Midbrain (tissue), 1 donor: Measurements from ENCODE around the gene AXL.

Source experiments
- DNase-seq: peaks from one replicate; lab custom pipeline; 2025; lab: John Stamatoyannopoulos, UW

Gene AXL

DNA sequence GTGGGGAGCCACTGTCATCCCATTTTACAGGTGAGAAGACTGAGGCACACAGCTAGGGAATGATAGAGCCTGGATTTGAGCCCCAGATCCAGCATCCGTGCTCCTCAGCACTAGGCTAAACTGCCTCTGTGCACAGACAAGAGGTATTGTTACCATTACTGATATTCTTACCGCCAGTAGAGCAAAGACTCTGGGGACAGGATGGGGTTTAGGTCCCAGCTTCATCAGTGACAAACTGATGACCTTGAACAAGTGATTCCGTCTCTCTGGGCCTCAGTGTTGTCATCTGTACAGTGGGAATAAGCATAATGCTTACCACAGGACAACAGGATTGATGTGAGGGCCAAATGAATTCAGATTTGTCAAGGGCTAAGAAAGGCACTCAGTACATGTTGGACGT, 16.5 kb downstream of the AXL start:
- DNase-seq = no peak

- no peak for DNase-seq
Observed at GRCh38 chr19:41238244-41238643, 19.2 kb downstream of the AXL start.

DNA sequence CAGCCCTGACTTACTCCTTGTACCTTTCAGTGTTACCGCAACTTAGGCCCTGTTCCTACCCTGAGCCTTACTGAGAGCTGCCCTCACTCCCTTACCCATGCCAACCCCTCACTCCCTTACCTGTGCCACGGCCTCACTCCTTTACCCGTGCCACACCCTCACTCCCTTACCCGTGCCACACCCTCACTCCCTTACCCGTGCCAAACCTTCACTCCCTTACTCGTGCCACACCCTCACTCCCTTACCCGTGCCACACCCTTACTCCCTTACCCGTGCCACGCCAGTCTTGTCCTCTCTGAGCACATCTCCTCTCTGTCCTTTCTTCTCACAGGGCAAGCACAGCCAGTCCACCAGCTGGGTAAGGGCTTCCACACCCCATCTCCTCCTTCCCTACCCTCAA, 20.3 kb downstream of the AXL start:
- DNase-seq = no peak

DNA sequence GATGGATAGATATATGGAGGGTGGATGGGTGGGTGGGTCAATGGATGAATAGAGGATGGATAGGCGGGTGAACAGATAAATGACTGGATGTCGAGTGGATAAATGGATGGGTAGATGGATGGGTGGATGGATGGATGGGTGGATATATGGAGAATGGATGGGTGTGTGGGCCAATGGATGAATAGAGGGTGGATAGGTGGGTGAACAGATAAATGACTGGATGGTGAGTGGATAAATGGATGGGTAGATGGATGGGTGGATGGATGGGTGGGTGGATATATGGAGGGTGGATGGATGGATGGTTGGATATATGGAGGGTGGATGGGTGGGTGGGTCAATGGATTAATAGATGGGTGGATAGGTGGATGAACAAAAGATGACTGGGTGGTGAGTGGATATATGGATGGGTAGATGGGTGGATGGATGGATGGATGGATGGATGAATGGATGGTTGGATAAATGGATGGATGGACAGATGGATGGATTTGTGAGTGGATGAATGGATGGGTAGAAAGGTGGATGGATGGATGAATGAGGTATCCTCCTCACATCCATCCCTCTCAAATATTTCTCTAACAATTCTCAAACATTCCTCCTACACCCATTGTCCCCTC, 21.0 kb downstream of the AXL start:
- no peak for DNase-seq

DNA sequence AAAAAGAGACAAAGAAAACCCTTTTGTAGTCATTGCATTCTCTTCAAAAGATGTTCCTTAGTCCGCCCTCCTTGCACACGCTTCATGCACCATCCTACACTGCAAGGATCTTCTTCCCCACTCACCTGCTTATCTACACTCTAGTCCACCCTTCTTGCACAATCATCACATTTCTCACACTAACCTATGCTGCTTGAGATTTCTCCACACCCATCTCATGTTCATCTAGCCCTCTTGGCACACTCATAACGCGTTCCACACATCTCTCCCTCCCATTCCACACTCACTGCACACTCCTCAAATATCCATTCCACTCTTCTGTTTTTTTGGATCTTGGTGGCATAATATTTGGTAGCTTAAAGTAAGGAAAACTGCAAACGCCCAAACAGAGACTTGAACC, 22.8 kb downstream of the AXL start:
- DNase-seq = no peak

DNA sequence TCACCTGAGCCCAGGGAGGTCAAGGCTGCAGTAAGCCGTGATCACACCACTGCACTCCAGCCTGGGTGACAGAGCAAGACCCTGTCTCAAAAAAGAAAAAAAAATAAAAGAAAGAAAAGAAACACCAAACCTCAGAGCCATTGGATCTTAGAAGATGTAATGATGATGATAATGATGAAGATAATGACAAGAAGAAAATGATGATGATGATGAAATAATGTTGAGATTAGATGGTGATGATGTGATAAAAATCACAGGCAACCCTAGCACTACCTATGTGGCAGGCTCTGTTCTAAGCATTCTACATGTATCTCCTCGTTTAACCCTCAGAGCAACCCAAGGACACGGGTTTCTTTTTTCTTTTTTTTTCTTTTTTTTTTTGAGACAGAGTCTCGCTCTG, 25.1 kb downstream of the AXL start:
- DNase-seq = no peak

DNA sequence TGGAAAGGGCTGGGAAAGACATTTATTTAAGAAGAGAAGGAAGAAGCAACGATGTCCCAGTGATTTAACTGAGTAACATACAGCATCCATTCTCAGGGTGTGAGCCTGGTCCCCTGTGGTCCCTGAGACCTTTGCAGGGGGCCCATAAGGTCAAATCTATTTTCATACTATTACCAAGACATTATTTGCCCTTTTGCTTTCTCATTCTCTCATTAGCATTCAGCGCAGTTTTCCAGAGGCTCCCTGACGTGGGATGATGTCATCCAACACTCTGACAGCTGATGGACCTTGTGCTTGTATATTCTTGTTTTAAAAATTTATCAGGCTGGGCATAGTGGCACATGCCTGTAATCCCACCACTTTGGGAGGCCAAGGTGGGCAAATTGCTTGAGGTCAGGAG, 26.8 kb downstream of the AXL start:
- no peak for DNase-seq

DNA sequence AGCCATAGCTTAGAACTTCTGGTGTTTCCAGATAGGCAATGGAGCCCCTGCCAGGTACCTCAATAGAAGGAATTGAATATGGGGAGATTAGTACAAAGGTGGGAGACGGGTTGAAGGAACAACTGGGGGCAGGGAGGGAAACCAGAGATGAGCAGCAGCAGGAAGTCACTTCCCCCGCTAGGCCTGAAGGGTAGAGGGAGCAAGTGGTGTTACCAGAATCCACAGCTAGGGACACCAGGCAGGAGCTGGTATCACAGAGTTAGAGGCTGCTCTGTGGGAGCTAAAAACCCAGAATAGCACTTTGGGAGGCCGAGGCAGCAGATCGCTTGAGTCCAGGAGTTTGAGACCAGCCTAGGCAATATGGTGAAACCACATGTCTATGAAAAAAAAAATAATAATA, 29.9 kb downstream of the AXL start:
- DNase-seq = no peak

GRCh38 chr19:41249707-41250423, 30.8 kb downstream of the AXL start:
- DNase-seq = no peak

DNA sequence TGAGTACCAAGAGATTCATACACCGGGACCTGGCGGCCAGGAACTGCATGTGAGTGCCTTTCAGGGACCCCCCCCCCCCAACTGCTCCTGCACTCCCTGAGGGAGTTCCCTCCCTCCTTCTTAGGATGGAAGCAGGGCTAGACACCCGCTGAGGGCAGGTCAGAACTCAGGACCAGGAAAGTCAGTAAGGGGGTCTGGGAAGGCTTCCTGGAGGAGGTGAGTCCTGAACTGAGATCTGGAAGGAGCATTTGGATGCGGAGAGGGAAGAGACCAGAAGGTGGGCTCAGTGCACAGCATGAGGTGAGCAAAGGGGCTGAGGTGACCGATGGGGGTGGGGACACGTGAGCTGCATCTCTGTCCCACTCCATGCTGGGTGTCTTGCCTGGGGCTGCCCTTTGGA, 34.6 kb downstream of the AXL start:
- DNase-seq = no peak

DNA sequence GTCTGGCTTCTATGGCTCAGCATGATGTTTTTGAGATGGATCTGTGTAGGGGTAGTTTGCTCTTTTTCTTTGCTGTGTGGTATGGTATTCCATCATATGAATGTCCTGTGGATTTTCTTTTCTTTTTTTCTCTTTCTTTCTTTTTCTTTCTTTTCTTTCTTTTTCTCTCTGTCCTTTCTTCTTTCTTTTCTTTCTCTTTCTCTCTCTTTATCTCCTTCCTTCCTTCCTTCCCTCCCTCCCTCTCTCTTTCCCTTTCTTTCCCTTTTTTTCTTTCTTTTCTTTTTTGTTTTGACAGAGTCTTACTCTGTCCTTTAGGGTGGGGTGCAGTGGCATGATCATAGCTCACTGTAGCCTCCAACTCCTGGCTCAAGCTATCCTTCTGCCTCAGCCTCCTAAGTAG, 36.1 kb downstream of the AXL start:
- DNase-seq = no peak

DNA sequence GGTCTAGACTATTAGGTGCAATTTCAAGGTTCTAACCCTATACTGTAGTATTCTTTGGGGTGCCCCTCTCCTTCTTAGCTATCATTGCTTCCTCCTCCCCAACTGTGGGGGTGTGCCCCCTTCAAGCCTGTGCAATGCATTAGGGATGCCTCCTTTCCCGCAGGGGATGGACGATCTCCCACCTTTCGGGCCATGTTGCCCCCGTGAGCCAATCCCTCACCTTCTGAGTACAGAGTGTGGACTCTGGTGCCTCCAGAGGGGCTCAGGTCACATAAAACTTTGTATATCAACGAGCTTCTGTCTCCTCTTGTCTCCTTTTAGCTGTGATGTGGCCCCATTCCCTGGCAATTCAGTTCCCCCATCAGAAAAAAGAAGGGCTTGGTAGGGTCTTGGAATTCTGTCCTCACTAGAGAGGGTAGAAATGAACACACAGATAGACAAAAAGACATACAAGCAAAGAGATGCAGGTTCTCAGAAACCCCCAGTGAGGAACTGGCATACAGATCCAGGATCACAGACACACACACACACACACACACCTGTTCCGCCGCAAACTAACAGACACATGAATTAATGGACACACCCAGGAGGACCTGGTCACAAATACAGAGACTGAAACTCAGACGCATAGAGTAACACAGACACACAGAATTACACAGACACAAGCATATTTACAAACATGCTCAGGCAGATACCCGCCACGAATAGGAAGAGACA, 42.6 kb downstream of the AXL start:
- DNase-seq = no peak

DNA sequence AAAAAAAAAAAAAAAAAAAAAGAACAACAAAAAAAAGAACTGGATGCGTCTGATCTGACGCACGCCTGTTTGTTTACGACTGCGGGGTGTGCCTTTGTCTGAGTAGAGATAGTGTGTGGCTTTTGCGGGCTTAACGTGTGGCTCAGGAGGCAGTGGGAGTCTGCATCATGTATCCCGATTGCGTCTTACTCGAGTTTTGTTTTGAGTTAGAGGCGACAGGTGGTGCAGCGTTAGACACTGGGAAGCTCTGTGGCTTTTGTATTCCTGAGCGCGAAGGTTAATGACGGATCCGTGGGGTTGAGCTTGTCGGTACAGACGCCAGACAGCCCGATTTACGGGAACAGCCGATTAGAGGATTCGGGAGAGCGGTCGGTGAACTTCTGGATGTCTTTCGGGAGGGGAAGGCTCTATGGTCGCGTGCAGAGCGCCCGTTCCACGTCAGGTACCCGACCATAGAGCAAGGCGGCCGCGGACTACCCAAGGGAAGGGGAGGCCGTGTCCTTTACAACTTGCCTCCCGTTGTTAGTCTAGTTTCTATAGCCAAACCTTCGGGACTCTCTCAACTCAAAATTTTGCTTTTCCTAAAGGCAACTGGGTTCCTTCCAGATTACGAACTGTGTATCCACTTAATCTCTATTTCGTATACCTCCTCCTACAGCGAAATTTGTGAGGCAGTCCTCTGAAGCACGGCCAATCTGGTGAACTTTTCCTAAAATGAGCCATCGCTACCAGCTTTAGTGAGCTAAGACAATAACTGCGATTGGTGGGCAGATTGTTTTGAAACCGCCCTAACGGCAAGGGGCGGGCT, 44.2 kb downstream of the AXL start:
- DNase-seq = no peak

GRCh38 chr19:41263850-41264580, 45.0 kb downstream of the AXL start, which contains the start of gene HNRNPUL1:
TSS of gene HNRNPUL1 (plus strand) at chr19:41264372. CDS start at chr19:41264504, 132 bp downstream.
- peak; percentile 100 for DNase-seq

- peak; percentile 56 for DNase-seq
Observed at GRCh38 chr19:41264581-41265394, 45.8 kb downstream of the AXL start.

DNA sequence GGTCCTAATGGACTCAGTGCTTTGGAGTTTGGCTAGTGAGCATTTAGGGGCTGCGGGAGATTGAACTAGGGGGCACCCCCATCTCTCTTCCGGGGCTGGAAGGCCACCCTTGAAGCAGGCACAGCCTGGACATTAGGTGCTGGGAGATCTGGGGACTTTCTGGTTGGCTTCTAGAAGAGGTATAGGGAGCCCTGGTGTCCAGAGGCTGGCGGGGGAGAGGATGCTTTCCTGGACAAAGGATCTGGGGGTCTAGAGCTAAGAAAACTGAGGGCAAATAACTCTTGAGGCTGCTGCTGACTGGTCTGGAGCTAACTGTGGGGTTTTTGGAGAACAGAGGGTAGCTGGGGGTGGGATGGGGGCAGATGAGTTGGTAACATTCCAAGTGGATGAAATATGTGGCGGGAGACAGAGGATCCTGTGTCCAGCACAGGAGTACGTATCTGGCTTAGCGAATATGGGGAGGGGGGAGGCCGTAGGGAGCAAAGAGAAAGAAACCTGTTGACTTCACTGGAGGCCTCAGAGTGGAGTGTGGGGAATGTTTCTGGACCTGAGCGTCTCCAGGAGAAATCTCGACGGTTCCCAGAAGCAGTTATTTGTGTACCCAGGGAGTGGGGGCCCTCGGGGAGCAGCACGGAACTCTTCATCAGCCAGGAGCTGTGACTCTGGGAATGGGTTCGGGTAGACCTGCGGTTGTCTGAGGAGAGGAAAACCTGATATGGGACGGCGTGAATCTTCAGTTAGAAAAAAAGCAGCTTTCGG, 46.6 kb downstream of the AXL start:
- no peak for DNase-seq

DNA sequence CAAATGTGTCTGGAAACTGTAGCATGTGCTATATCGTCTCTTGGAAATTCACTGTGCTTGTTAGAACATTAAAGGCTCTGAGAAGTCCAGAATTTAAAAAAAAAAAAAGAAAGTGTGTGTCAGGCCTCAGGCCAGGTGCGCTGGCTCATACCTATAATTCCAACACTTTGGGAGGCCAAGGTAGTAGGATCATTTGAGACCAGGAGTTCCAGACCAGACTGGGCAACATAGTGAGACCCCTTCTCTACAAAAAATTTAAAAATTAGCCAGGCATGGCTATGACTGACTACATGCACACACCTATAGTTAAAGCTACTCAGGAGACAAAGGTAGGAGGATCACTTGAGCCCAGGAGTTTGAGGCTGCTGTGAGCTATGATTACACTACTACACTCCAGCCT, 50.0 kb downstream of the AXL start:
- DNase-seq = no peak

- no peak for DNase-seq
Observed at GRCh38 chr19:41269571-41269970, 50.5 kb downstream of the AXL start.

GRCh38 chr19:41273076-41273475, 54.1 kb downstream of the AXL start:
- no peak for DNase-seq

GRCh38 chr19:41274802-41275201, 55.8 kb downstream of the AXL start:
- DNase-seq = no peak
